Thyroid gland (tissue), 4 donors: ENCODE data around the gene RNF166.
"Not testable (repeated sequence)": the region's sequence is repeated elsewhere in the genome, so short reads cannot be mapped to it uniquely, and the experiment has no call there.

ENCODE experiments used
- CTCF ChIP-seq, 6 experiments: fragments of 200-600 bp in 3 of 6; fragments of 450-650 bp in 3 of 6; sonication (generic) in 3 of 6; IDR thresholded peaks; one replicate each; pipeline ENCODE4 v1.5.1; 2016 to 2019; ENCODE audit warnings: antibody characterized with exemption in 6 of 6, mild to moderate bottlenecking in 2 of 6, inconsistent platforms in 1 of 6, moderate library complexity in 1 of 6
- POLR2A ChIP-seq, 2 donors: fragments of 450-650 bp; IDR thresholded peaks; one replicate each; pipeline ENCODE4 v1.6.1; 2017; ENCODE audit warnings: antibody characterized with exemption in 2 of 2, mild to moderate bottlenecking in 2 of 2, moderate library complexity in 1 of 2

GRCh38 chr16:88669493-88669892, 36.7 kb downstream of the RNF166 start:
- not testable (repeated sequence) for TF ChIP-seq CTCF, POLR2A (IDR thresholded peaks at IDR 0.05)
